ENCODE data around the gene EPG5.
"Not testable (repeated sequence)": the region's sequence is repeated elsewhere in the genome, so short reads cannot be mapped to it uniquely, and the experiment has no call there.

Gene EPG5

GRCh38 chr18:45850021-45850420 lies 117.1 kb downstream of the EPG5 start:
- H3K79me2 ChIP-seq (ENCODE audit: insufficient read depth, low read length), result no peaks in the 10 kb centered on the region
- no peaks in the 10 kb centered on the region for H3K36me3 ChIP-seq (ENCODE audit: low read length)
- no peak overlapping the region for H3K4me3 ChIP-seq (ENCODE audit: insufficient read depth, low read length, poor library complexity, severe bottlenecking)
- TF ChIP-seq CTCF (IDR thresholded peaks at IDR 0.05; ENCODE audit: insufficient read depth, low read length, poor library complexity, severe bottlenecking), result no peak
- no peak for TF ChIP-seq EZH2phosphoT487 (conservative IDR thresholded peaks at IDR 0.05; ENCODE audit: low read length)
- no peaks in the 10 kb centered on the region for H4K20me1 ChIP-seq (ENCODE audit: low read depth, low read length)
- no peak overlapping the region for H3K27ac ChIP-seq (ENCODE audit: low read depth, low read length)
- no peaks in the 10 kb centered on the region for H3K9me3 ChIP-seq (ENCODE audit: insufficient read depth, low read length)
- no peaks in the 10 kb centered on the region for H3F3A ChIP-seq (ENCODE audit: insufficient read depth)
- no peak overlapping the region for H3K4me2 ChIP-seq (ENCODE audit: low read depth, low read length, poor library complexity, severe bottlenecking)
- H3K9me2 ChIP-seq (replicated peaks; ENCODE audit: insufficient read depth, low read length), result no peaks in the 10 kb centered on the region
- no peak overlapping the region for H3K9ac ChIP-seq (ENCODE audit: low read length)
- H2AFZ ChIP-seq (ENCODE audit: low read depth, low read length, severe bottlenecking), result no peak overlapping the region
- no peaks in the 10 kb centered on the region for H3K27me3 ChIP-seq (ENCODE audit: low read length)

- H3K9me2 ChIP-seq (replicated peaks; ENCODE audit: insufficient read depth, low read length), result no peaks in the 10 kb centered on the region
- H3K27ac ChIP-seq (ENCODE audit: low read depth, low read length), result no peak overlapping the region
- no peaks in the 10 kb centered on the region for H3K79me2 ChIP-seq (ENCODE audit: insufficient read depth, low read length)
- H3K36me3 ChIP-seq (ENCODE audit: low read length), result no peaks in the 10 kb centered on the region
- no peak overlapping the region for H3K4me3 ChIP-seq (ENCODE audit: insufficient read depth, low read length, poor library complexity, severe bottlenecking)
- H3K9me3 ChIP-seq (ENCODE audit: insufficient read depth, low read length), result no peaks in the 10 kb centered on the region
- no peaks in the 10 kb centered on the region for H3K27me3 ChIP-seq (ENCODE audit: low read length)
- no peak overlapping the region for H2AFZ ChIP-seq (ENCODE audit: low read depth, low read length, severe bottlenecking)
- no peaks in the 10 kb centered on the region for H3F3A ChIP-seq (ENCODE audit: insufficient read depth)
- no peaks in the 10 kb centered on the region for H4K20me1 ChIP-seq (ENCODE audit: low read depth, low read length)
- no peak overlapping the region for H3K4me2 ChIP-seq (ENCODE audit: low read depth, low read length, poor library complexity, severe bottlenecking)
- no peak overlapping the region for H3K9ac ChIP-seq (ENCODE audit: low read length)
- TF ChIP-seq EZH2phosphoT487 (conservative IDR thresholded peaks at IDR 0.05; ENCODE audit: low read length), result no peak
- TF ChIP-seq CTCF (IDR thresholded peaks at IDR 0.05; ENCODE audit: insufficient read depth, low read length, poor library complexity, severe bottlenecking), result no peak
Measured at GRCh38 chr18:45849529-45849928, 117.6 kb downstream of the EPG5 start.

GRCh38 chr18:45848643-45849042 lies 118.5 kb downstream of the EPG5 start:
- not testable (repeated sequence) for H3K79me2 ChIP-seq (ENCODE audit: insufficient read depth, low read length); H3K9ac ChIP-seq (ENCODE audit: low read length); H3F3A ChIP-seq (ENCODE audit: insufficient read depth); H3K4me3 ChIP-seq (ENCODE audit: insufficient read depth, low read length, poor library complexity, severe bottlenecking); H3K27ac ChIP-seq (ENCODE audit: low read depth, low read length); H3K36me3 ChIP-seq (ENCODE audit: low read length); H2AFZ ChIP-seq (ENCODE audit: low read depth, low read length, severe bottlenecking); H3K4me2 ChIP-seq (ENCODE audit: low read depth, low read length, poor library complexity, severe bottlenecking); H3K9me3 ChIP-seq (ENCODE audit: insufficient read depth, low read length); H4K20me1 ChIP-seq (ENCODE audit: low read depth, low read length); H3K9me2 ChIP-seq (replicated peaks; ENCODE audit: insufficient read depth, low read length); H3K27me3 ChIP-seq (ENCODE audit: low read length)

GRCh38 chr18:45847119-45847518 lies 120.0 kb downstream of the EPG5 start:
- Histone ChIP-seq H3K79me2 (ENCODE audit: insufficient read depth, low read length) (no peaks in the 10 kb centered on the region), H3K9me2 (replicated peaks; ENCODE audit: insufficient read depth, low read length) (no peaks in the 10 kb centered on the region), H3K9ac (ENCODE audit: low read length) (no peak overlapping the region)

More at GRCh38 chr18:45847119-45847518, 120.0 kb downstream of the EPG5 start:
- Histone ChIP-seq H3K27me3 (ENCODE audit: low read length) (no peaks in the 10 kb centered on the region), H3F3A (ENCODE audit: insufficient read depth) (no peaks in the 10 kb centered on the region), H3K27ac (ENCODE audit: low read depth, low read length) (no peak overlapping the region), H3K36me3 (ENCODE audit: low read length) (no peaks in the 10 kb centered on the region), H3K4me2 (ENCODE audit: low read depth, low read length, poor library complexity, severe bottlenecking) (no peak overlapping the region), H3K4me3 (ENCODE audit: insufficient read depth, low read length, poor library complexity, severe bottlenecking) (no peak overlapping the region), H4K20me1 (ENCODE audit: low read depth, low read length) (no peaks in the 10 kb centered on the region), H3K9me3 (ENCODE audit: insufficient read depth, low read length) (no peaks in the 10 kb centered on the region), H2AFZ (ENCODE audit: low read depth, low read length, severe bottlenecking) (no peak overlapping the region)
- no peak for TF ChIP-seq CTCF (IDR thresholded peaks at IDR 0.05; ENCODE audit: insufficient read depth, low read length, poor library complexity, severe bottlenecking)
- no peak for TF ChIP-seq EZH2phosphoT487 (conservative IDR thresholded peaks at IDR 0.05; ENCODE audit: low read length)
